ENCODE results near the gene CDA. TPM values are rescaled to one million over a fixed set of nuclear protein-coding genes. Genes with fewer than 3 reads are reported as not detected.
"Not testable (repeated sequence)": the region's sequence is repeated elsewhere in the genome, so short reads cannot be mapped to it uniquely, and the experiment has no call there.

CDA gene
- polyA plus RNA-seq, 3 donors from 2014 or later: 0.30 TPM; not detected in 2

GRCh38 chr1:20596106-20596505 lies 7.2 kb downstream of the CDA start:
- H3K27ac Mint-ChIP-seq: no peak overlapping the region
- no peak for DNase-seq
- no peaks in the 10 kb centered on the region for H3K4me1 Mint-ChIP-seq
- no peak overlapping the region for H3K4me3 Mint-ChIP-seq
- H3K36me3 Mint-ChIP-seq: no peaks in the 10 kb centered on the region
- H3K27me3 Mint-ChIP-seq (ENCODE audit: low read depth in 3 of 3): peaks cover 7 to 12% (median 8%) of the 10 kb centered on the region in 3 donors
- H3K9me3 Mint-ChIP-seq: peaks cover 0 to 2% (median 0%) of the 10 kb centered on the region in 6 donors

GRCh38 chr1:20597650-20598049 lies 8.8 kb downstream of the CDA start:
- H3K27ac Mint-ChIP-seq: no peak overlapping the region
- no peaks in the 10 kb centered on the region for H3K36me3 Mint-ChIP-seq
- no peak overlapping the region for H3K4me3 Mint-ChIP-seq
- H3K9me3 Mint-ChIP-seq: no peaks in the 10 kb centered on the region
- no peaks in the 10 kb centered on the region for H3K4me1 Mint-ChIP-seq
- no peak for DNase-seq
- H3K27me3 Mint-ChIP-seq (ENCODE audit: low read depth in 3 of 3): peaks cover 3 to 8% (median 5%) of the 10 kb centered on the region in 3 donors

- H3K27me3 Mint-ChIP-seq (ENCODE audit: low read depth in 3 of 3): peaks cover 0 to 7% (median 0%) of the 10 kb centered on the region in 3 donors
- no peak overlapping the region for H3K27ac Mint-ChIP-seq
- no peaks in the 10 kb centered on the region for H3K9me3 Mint-ChIP-seq
- no peak for DNase-seq
- H3K4me3 Mint-ChIP-seq: no peak overlapping the region
- H3K36me3 Mint-ChIP-seq: no peaks in the 10 kb centered on the region
- H3K4me1 Mint-ChIP-seq: no peaks in the 10 kb centered on the region
These were observed 11.3 kb downstream of the CDA start for GRCh38 chr1:20600156-20600555.

GRCh38 chr1:20601129-20601825 lies 12.4 kb downstream of the CDA start:
- H3K27ac Mint-ChIP-seq: no peak overlapping the region
- H3K4me1 Mint-ChIP-seq: no peaks in the 10 kb centered on the region
- H3K36me3 Mint-ChIP-seq: no peaks in the 10 kb centered on the region
- DNase-seq: no peak
- H3K4me3 Mint-ChIP-seq: no peak overlapping the region
- H3K27me3 Mint-ChIP-seq (ENCODE audit: low read depth in 3 of 3): peaks cover 0 to 5% (median 0%) of the 10 kb centered on the region in 3 donors
- no peaks in the 10 kb centered on the region for H3K9me3 Mint-ChIP-seq

- H3K36me3 Mint-ChIP-seq: no peaks in the 10 kb centered on the region
- DNase-seq: no peak
- no peak overlapping the region for H3K27ac Mint-ChIP-seq
- H3K9me3 Mint-ChIP-seq: no peaks in the 10 kb centered on the region
- peaks cover 0 to 5% (median 0%) of the 10 kb centered on the region in 3 donors for H3K27me3 Mint-ChIP-seq (ENCODE audit: low read depth in 3 of 3)
- H3K4me1 Mint-ChIP-seq: no peaks in the 10 kb centered on the region
- no peak overlapping the region for H3K4me3 Mint-ChIP-seq
These were observed 14.1 kb downstream of the CDA start for GRCh38 chr1:20602851-20603450.

- Mint-ChIP-seq H3K27ac (no peak overlapping the region), H3K4me1 (no peaks in the 10 kb centered on the region), H3K4me3 (no peak overlapping the region), H3K9me3 (no peaks in the 10 kb centered on the region), H3K27me3 (ENCODE audit: low read depth in 3 of 3) (peaks cover 0 to 5% (median 0%) of the 10 kb centered on the region in 3 donors), H3K36me3 (no peaks in the 10 kb centered on the region)
- no peak for DNase-seq
These were observed 14.9 kb downstream of the CDA start for GRCh38 chr1:20603504-20604464.

- Mint-ChIP-seq H3K9me3 (no peaks in the 10 kb centered on the region), H3K4me1 (no peaks in the 10 kb centered on the region), H3K36me3 (no peaks in the 10 kb centered on the region), H3K27me3 (ENCODE audit: low read depth in 3 of 3) (peaks cover 0 to 3% (median 0%) of the 10 kb centered on the region in 3 donors), H3K27ac (no peak overlapping the region), H3K4me3 (no peak overlapping the region)
- no peak for DNase-seq
These were observed 15.8 kb downstream of the CDA start for GRCh38 chr1:20604678-20605077.

GRCh38 chr1:20606801-20607570 lies 18.1 kb downstream of the CDA start:
- not testable (repeated sequence) for H3K27ac Mint-ChIP-seq; DNase-seq; H3K9me3 Mint-ChIP-seq; H3K4me3 Mint-ChIP-seq; H3K36me3 Mint-ChIP-seq; H3K27me3 Mint-ChIP-seq (ENCODE audit: low read depth in 3 of 3); H3K4me1 Mint-ChIP-seq

- no peak overlapping the region for H3K27ac Mint-ChIP-seq
- peaks cover 0 to 2% (median under 1%) of the 10 kb centered on the region in 3 donors for H3K27me3 Mint-ChIP-seq (ENCODE audit: low read depth in 3 of 3)
- no peaks in the 10 kb centered on the region for H3K9me3 Mint-ChIP-seq
- no peaks in the 10 kb centered on the region for H3K36me3 Mint-ChIP-seq
- no peaks in the 10 kb centered on the region for H3K4me1 Mint-ChIP-seq
- H3K4me3 Mint-ChIP-seq: no peak overlapping the region
- DNase-seq: no peak
These were observed 20.6 kb downstream of the CDA start for GRCh38 chr1:20609541-20609940.

- no peak for DNase-seq
- H3K9me3 Mint-ChIP-seq: no peaks in the 10 kb centered on the region
These were observed 22.1 kb downstream of the CDA start for GRCh38 chr1:20610970-20611369.

GRCh38 chr1:20611652-20612051 lies 22.8 kb downstream of the CDA start:
- no peak overlapping the region for H3K27ac Mint-ChIP-seq
- H3K4me1 Mint-ChIP-seq: no peaks in the 10 kb centered on the region
- no peaks in the 10 kb centered on the region for H3K9me3 Mint-ChIP-seq
- no peaks in the 10 kb centered on the region for H3K36me3 Mint-ChIP-seq
- DNase-seq: no peak
- H3K27me3 Mint-ChIP-seq (ENCODE audit: low read depth in 3 of 3): peaks cover 0 to 2% (median 1%) of the 10 kb centered on the region in 3 donors
- no peak overlapping the region for H3K4me3 Mint-ChIP-seq

More at GRCh38 chr1:20610970-20611369, 22.1 kb downstream of the CDA start:
- Mint-ChIP-seq H3K27me3 (ENCODE audit: low read depth in 3 of 3) (peaks cover 0 to 2% (median 1%) of the 10 kb centered on the region in 3 donors), H3K4me1 (no peaks in the 10 kb centered on the region), H3K4me3 (no peak overlapping the region), H3K36me3 (no peaks in the 10 kb centered on the region), H3K27ac (no peak overlapping the region)

GRCh38 chr1:20612221-20612746 lies 23.4 kb downstream of the CDA start:
- Mint-ChIP-seq H3K27ac (no peak overlapping the region), H3K9me3 (no peaks in the 10 kb centered on the region), H3K4me3 (no peak overlapping the region), H3K36me3 (no peaks in the 10 kb centered on the region), H3K27me3 (ENCODE audit: low read depth in 3 of 3) (peaks cover 1 to 2% (median 2%) of the 10 kb centered on the region in 3 donors), H3K4me1 (no peaks in the 10 kb centered on the region)
- DNase-seq: no peak

- no peaks in the 10 kb centered on the region for H3K4me1 Mint-ChIP-seq
- no peaks in the 10 kb centered on the region for H3K9me3 Mint-ChIP-seq
- H3K4me3 Mint-ChIP-seq: no peak overlapping the region
- H3K27ac Mint-ChIP-seq: no peak overlapping the region
- DNase-seq: no peak
- peaks cover 1 to 4% (median 2%) of the 10 kb centered on the region in 3 donors for H3K27me3 Mint-ChIP-seq (ENCODE audit: low read depth in 3 of 3)
- H3K36me3 Mint-ChIP-seq: no peaks in the 10 kb centered on the region
These were observed 25.3 kb downstream of the CDA start for GRCh38 chr1:20614131-20614579.

Measured in immature natural killer cell (primary cell).